ENCODE measurements around the gene BUD31. TPM values are rescaled to one million over a fixed set of nuclear protein-coding genes. Genes with fewer than 3 reads are reported as not detected.

Gene BUD31
- total RNA-seq, 2 experiments from 2014 or later, result 100 to 118 TPM

- no TSS peak for BruUV-seq (replicated peaks)
- CTCF ChIA-PET (ENCODE audit: unreplicated experiment), result no interaction called here
These were observed 40.1 kb downstream of the BUD31 start for GRCh38 chr7:99448855-99449254.

GRCh38 chr7:99449326-99449725 lies 40.6 kb downstream of the BUD31 start:
- Histone ChIP-seq H3K27ac (ENCODE audit: low read depth, low read length, poor library complexity, severe bottlenecking) (no peak overlapping the region), H3K4me2 (ENCODE audit: low read length) (no peak overlapping the region), H3K9me2 (ENCODE audit: insufficient read depth, low read length) (no peaks in the 10 kb centered on the region), H4K20me1 (ENCODE audit: insufficient read depth, low read length) (no peaks in the 10 kb centered on the region; the same call in 1 of the 2 replicates), H2AFZ (ENCODE audit: low read length) (no peak overlapping the region), H3K4me3 (ENCODE audit: low read depth, low read length, poor library complexity, severe bottlenecking) (no peak overlapping the region), H3K4me1 (ENCODE audit: insufficient read depth, low read length, poor library complexity, severe bottlenecking) (no peaks in the 10 kb centered on the region), H3K9me3 (ENCODE audit: low read length) (no peaks in the 10 kb centered on the region), H3K36me3 (ENCODE audit: insufficient read depth, low read length) (peaks cover 94% of the 10 kb centered on the region), H3K79me2 (ENCODE audit: insufficient read depth, low read depth, low read length) (no peaks in the 10 kb centered on the region)
- CTCF ChIA-PET (ENCODE audit: unreplicated experiment), result no interaction called here
- POLR2A ChIA-PET, result no interaction called here
- TF ChIP-seq EZH2phosphoT487 (IDR thresholded peaks at IDR 0.05; ENCODE audit: borderline replicate concordance, low read depth, low read length) (no peak), CTCF (conservative IDR thresholded peaks at IDR 0.05; ENCODE audit: low read length) (no peak)
- DNase-seq (ENCODE audit: low spot score), result no peak
- no TSS peak for BruUV-seq (replicated peaks)
- intact Hi-C loops (cut with micrococcal nuclease; ENCODE audit: unreplicated experiment), result no loop called here

More at GRCh38 chr7:99448855-99449254, 40.1 kb downstream of the BUD31 start:
- no peak overlapping the region for H3K4me2 ChIP-seq (ENCODE audit: low read length)
- no peak for DNase-seq (ENCODE audit: low spot score)
- H3K4me1 ChIP-seq (ENCODE audit: insufficient read depth, low read length, poor library complexity, severe bottlenecking), result no peaks in the 10 kb centered on the region
- H3K27ac ChIP-seq (ENCODE audit: low read depth, low read length, poor library complexity, severe bottlenecking), result no peak overlapping the region
- TF ChIP-seq CTCF (conservative IDR thresholded peaks at IDR 0.05; ENCODE audit: low read length), result no peak
- no peak for TF ChIP-seq EZH2phosphoT487 (IDR thresholded peaks at IDR 0.05; ENCODE audit: borderline replicate concordance, low read depth, low read length)
- no peaks in the 10 kb centered on the region; the same call in 1 of the 2 replicates for H4K20me1 ChIP-seq (ENCODE audit: insufficient read depth, low read length)
- intact Hi-C loops (cut with micrococcal nuclease; ENCODE audit: unreplicated experiment), result no loop called here
- POLR2A ChIA-PET, result no interaction called here
- peaks cover 94% of the 10 kb centered on the region for H3K36me3 ChIP-seq (ENCODE audit: insufficient read depth, low read length)
- H3K9me2 ChIP-seq (ENCODE audit: insufficient read depth, low read length), result no peaks in the 10 kb centered on the region
- no peaks in the 10 kb centered on the region for H3K9me3 ChIP-seq (ENCODE audit: low read length)
- H3K4me3 ChIP-seq (ENCODE audit: low read depth, low read length, poor library complexity, severe bottlenecking), result no peak overlapping the region
- no peaks in the 10 kb centered on the region for H3K79me2 ChIP-seq (ENCODE audit: insufficient read depth, low read depth, low read length)
- H2AFZ ChIP-seq (ENCODE audit: low read length), result no peak overlapping the region

- no peak overlapping the region for H3K4me3 ChIP-seq (ENCODE audit: low read depth, low read length, poor library complexity, severe bottlenecking)
- no peak overlapping the region for H2AFZ ChIP-seq (ENCODE audit: low read length)
- no peaks in the 10 kb centered on the region for H3K9me2 ChIP-seq (ENCODE audit: insufficient read depth, low read length)
- H3K4me2 ChIP-seq (ENCODE audit: low read length), result no peak overlapping the region
- no peaks in the 10 kb centered on the region for H3K79me2 ChIP-seq (ENCODE audit: insufficient read depth, low read depth, low read length)
- TF ChIP-seq EZH2phosphoT487 (IDR thresholded peaks at IDR 0.05; ENCODE audit: borderline replicate concordance, low read depth, low read length) (no peak), CTCF (conservative IDR thresholded peaks at IDR 0.05; ENCODE audit: low read length) (no peak)
- H4K20me1 ChIP-seq (ENCODE audit: insufficient read depth, low read length), result no peaks in the 10 kb centered on the region; the same call in 1 of the 2 replicates
- H3K27ac ChIP-seq (ENCODE audit: low read depth, low read length, poor library complexity, severe bottlenecking), result no peak overlapping the region
- POLR2A ChIA-PET, result no interaction called here
- H3K36me3 ChIP-seq (ENCODE audit: insufficient read depth, low read length), result peaks cover 97% of the 10 kb centered on the region
- BruUV-seq (replicated peaks), result no TSS peak
- DNase-seq (ENCODE audit: low spot score), result no peak
- H3K9me3 ChIP-seq (ENCODE audit: low read length), result no peaks in the 10 kb centered on the region
- H3K4me1 ChIP-seq (ENCODE audit: insufficient read depth, low read length, poor library complexity, severe bottlenecking), result no peaks in the 10 kb centered on the region
- CTCF ChIA-PET (ENCODE audit: unreplicated experiment), result no interaction called here
- intact Hi-C loops (cut with micrococcal nuclease; ENCODE audit: unreplicated experiment), result no loop called here
These were observed 43.2 kb downstream of the BUD31 start for GRCh38 chr7:99451936-99452335.
